ENCODE results near the gene TELO2. TPM values are rescaled to one million over a fixed set of nuclear protein-coding genes. Genes with fewer than 3 reads are reported as not detected.

TELO2 gene
- total RNA-seq, 2 experiments from 2014 or later, result 53.9 to 57.1 TPM

DNA sequence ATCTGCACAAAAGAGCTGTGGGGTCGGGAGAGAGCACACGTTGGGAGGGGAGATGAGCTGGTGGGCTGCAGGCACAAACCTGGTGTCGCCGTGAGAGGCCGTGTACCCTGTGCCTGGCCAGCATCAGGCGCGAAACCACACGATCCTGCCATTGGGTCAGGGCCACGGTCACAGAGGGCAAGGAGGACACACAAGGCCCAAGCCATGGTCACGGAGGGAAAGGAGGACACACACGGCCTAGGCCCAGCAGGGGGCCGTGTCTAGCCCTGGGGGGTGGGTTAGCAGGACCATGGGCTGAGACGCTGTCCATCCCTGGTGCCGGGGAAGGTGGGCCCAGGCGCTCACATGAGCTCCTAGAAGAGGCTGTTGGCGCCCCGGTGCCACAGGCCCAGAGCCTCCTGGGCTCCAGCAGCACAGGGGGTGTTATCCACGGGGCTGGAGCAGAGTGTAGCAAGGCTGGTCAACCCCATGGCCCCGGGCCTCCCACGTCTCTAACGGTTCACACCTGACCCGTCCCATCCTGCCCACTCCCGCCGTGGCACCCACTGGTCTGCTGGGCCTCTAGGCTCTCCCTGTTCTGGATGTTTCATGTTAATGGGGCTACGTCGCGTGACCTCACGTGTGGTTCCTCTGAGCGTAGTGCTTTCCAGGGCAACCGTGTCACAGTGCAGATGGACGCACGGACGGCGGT lies 41.3 kb upstream of the TELO2 start:
- H3K9me3 Mint-ChIP-seq, result no peaks in the 10 kb centered on the region
- no peak overlapping the region for H3K4me3 Mint-ChIP-seq
- H3K27ac Mint-ChIP-seq, result no peak overlapping the region
- POLR2A ChIA-PET, result no interaction called here
- H3K27me3 Mint-ChIP-seq, result no peaks in the 10 kb centered on the region
- peaks cover 6% of the 10 kb centered on the region for H3K4me1 Mint-ChIP-seq
- no peaks in the 10 kb centered on the region for H3K36me3 Mint-ChIP-seq
- no peak for ATAC-seq (ENCODE audit: low read depth)
- DNase-seq, result no peak

DNA sequence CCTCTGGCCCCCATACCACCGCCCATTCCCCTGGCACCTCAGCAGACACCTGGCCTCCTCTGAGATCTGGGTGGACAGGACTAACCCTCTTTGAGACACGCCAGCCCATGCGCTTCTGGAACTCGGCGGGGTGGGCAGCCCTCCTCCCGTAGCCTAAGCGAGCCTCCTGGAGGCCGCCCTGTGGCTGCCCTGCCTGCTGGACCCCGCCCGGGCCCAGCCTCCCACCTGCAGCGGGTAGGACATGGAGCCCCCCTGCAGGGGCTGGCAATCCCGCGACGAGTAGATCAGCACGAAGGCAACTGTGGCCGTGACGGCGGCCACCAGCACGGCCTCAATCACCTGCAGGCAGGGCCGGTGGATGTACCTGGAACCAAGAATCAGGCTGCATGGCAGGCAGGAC lies 40.6 kb upstream of the TELO2 start:
- Mint-ChIP-seq H3K27ac (no peak overlapping the region), H3K9me3 (no peaks in the 10 kb centered on the region), H3K4me1 (peaks cover 6% of the 10 kb centered on the region), H3K27me3 (no peaks in the 10 kb centered on the region), H3K36me3 (no peaks in the 10 kb centered on the region), H3K4me3 (no peak overlapping the region)
- no peak for DNase-seq
- POLR2A ChIA-PET, result no interaction called here
- no peak for ATAC-seq (ENCODE audit: low read depth)

DNA sequence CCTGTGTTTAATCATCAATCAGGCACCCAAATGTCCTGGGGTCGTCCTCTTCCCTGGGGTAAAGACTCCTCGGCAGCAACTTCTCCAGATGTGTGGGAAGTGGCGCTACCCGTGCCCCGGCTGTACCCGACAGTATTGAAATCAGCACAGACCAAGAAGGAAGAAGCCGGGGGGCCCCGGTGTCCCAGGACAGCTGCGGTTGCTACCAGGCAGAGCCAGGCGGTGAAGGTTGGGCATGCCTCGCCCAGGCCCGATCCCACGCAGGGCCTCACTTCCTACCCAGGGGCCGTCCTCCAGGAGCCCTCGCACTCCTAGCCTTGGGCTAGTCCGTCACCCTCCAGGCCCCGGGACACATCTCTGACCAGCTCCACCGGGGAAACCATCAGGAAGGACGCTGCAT lies 39.8 kb upstream of the TELO2 start:
- H3K36me3 Mint-ChIP-seq, result no peaks in the 10 kb centered on the region
- H3K4me1 Mint-ChIP-seq, result peaks cover 6% of the 10 kb centered on the region

DNA sequence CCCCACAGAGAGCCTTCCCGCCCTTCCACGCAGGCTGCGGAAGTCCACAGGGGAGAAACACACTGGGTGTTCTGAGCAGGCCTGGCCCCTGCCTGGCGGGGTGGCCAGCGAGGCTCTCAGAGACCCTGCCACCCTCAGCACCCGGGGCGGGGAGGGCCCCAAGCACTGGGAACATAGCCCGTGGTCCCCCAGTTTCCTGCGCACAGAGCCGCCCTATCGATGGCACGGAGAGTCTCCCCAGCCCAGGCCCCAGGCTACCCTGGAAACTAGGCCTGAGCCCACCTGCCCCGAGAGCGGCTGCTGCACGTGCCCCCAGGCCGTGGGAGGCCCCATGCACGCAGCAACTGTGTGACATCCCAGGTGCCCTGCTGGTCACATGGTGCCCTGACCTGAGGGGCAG lies 38.6 kb upstream of the TELO2 start:
- Mint-ChIP-seq H3K9me3 (no peaks in the 10 kb centered on the region), H3K4me1 (peaks cover 6% of the 10 kb centered on the region), H3K27me3 (no peaks in the 10 kb centered on the region), H3K36me3 (no peaks in the 10 kb centered on the region), H3K27ac (no peak overlapping the region), H3K4me3 (no peak overlapping the region)
- ATAC-seq (ENCODE audit: low read depth) (no peak), DNase-seq (no peak)
- POLR2A ChIA-PET, result no interaction called here

More for the DNA sequence above, 39.8 kb upstream of the TELO2 start:
- H3K4me3 Mint-ChIP-seq, result no peak overlapping the region
- POLR2A ChIA-PET, result interaction anchor here (0.7 kb wide), 1 partner anchor 85 kb away, joined by 3 read pairs; no protein-coding TSS in a partner anchor
- H3K27ac Mint-ChIP-seq, result no peak overlapping the region
- no peaks in the 10 kb centered on the region for H3K27me3 Mint-ChIP-seq
- no peak for ATAC-seq (ENCODE audit: low read depth)
- no peaks in the 10 kb centered on the region for H3K9me3 Mint-ChIP-seq
- no peak for DNase-seq

DNA sequence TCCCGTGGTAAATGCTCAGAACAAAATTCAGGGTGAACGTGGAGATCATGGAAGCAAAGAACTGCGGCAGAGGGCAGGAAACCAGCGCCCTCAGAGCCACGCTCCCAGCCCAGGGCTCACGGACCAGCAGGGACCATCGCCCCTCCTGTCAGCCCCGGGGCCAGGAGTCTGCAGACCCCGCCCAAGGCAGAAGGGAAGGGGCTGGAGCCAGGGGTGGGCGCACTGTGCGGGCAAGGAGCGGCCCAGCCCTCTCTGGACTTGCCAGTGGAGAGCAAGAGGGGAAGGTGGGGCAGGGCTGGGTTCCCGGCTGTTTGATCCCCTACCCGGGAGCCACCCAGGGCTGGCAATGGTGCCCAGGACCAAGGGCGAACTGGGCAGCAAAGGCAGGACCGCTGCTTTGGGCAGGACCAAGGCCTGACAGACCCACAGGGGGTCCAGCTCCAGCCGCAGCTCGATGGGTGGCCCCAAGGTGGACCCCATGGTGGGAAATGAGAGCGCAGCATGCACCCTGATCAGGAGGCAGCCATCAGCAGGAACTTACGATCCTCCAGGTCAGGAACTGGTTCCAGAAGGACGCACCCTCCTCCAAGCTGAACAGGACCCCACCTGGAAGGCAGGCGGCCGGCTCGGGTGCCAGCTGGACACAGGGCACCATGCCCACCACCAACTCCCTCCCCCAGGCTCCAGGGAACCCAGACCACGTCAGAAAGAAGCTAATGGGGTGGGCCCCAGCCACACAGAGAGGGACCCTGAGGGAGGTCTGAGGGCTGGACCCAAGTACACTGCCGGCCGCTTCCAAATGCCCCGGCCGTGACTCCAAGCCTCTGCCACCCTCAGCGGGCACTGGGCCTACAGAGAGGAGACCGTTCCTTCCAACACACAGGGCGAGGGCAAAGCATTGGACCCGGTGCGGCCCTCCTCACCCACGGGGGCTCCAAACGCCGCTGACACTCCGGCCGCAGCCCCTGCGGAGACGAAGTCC lies 37.7 kb upstream of the TELO2 start:
- POLR2A ChIA-PET, result no interaction called here

DNA sequence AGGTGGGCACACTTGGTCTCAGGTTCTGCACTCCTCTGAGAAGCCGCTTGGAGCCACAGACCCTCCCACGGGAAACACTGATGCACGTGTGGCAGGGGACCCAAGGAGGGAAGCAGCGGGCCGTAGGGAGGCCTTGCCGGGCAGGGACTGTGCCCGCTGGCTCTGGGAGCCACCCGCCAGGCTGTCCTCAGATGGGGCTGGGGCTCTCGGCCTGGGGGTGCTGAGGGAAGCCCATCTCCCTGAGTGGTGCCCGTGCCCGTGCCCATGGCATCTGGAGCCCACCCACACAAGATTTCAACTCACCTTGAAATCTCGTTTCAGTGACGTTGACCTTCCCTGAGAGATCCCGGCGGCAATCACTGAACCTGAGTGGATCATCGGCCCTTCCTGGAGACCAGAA lies 36.2 kb upstream of the TELO2 start:
- no peak overlapping the region for H3K4me3 Mint-ChIP-seq
- no peak for DNase-seq
- H3K27ac Mint-ChIP-seq, result no peak overlapping the region
- no peak for ATAC-seq (ENCODE audit: low read depth)
- peaks cover 6% of the 10 kb centered on the region for H3K4me1 Mint-ChIP-seq
- POLR2A ChIA-PET, result no interaction called here
- H3K36me3 Mint-ChIP-seq, result no peaks in the 10 kb centered on the region
- no peaks in the 10 kb centered on the region for H3K9me3 Mint-ChIP-seq
- no peaks in the 10 kb centered on the region for H3K27me3 Mint-ChIP-seq

More for the DNA sequence above, 37.7 kb upstream of the TELO2 start:
- Mint-ChIP-seq H3K4me3 (no peak overlapping the region), H3K27me3 (no peaks in the 10 kb centered on the region), H3K9me3 (no peaks in the 10 kb centered on the region), H3K36me3 (no peaks in the 10 kb centered on the region), H3K27ac (no peak overlapping the region), H3K4me1 (peaks cover 6% of the 10 kb centered on the region)
- no peak for DNase-seq
- ATAC-seq (ENCODE audit: low read depth), result no peak

DNA sequence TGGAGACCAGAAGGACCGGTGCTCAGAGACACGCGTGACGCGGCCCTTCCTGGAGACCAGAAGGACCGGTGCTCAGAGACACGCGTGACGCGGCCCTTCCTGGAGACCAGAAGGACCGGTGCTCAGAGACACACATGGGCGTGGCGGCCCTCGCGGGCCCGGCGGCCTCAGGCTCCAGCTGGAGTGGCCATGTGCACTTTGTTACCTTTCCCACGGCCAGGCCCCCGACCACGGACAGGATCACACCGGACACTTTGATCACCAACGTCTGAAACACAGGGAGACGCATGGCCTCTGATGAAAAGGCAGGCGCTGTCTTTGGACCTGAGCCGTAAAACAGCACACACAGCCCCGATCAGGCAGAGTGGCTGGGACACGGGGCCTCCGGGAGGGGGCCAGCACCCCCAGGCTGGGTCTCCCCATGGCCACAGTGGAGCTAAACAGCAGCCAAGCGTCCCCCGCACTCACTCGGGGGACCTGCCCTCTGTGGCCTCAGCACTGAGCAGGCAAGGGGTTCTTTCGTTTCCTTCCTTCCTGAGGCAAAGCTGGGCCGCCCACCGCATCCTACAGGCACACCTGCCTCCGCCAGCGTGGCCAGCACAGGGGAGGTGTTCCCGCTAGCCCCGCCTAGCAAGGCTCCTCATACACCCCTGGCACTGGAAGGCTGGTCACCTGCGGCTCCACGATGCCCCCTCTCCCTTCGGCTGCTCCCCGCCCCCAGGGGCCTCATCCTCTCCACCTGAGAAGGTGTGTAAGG lies 35.5 kb upstream of the TELO2 start:
- no peaks in the 10 kb centered on the region for H3K9me3 Mint-ChIP-seq
- H3K27ac Mint-ChIP-seq, result no peak overlapping the region
- peaks cover 6% of the 10 kb centered on the region for H3K4me1 Mint-ChIP-seq
- no peak overlapping the region for H3K4me3 Mint-ChIP-seq
- POLR2A ChIA-PET, result no interaction called here
- ATAC-seq (ENCODE audit: low read depth), result no peak
- no peak for DNase-seq
- H3K27me3 Mint-ChIP-seq, result no peaks in the 10 kb centered on the region
- H3K36me3 Mint-ChIP-seq, result no peaks in the 10 kb centered on the region

DNA sequence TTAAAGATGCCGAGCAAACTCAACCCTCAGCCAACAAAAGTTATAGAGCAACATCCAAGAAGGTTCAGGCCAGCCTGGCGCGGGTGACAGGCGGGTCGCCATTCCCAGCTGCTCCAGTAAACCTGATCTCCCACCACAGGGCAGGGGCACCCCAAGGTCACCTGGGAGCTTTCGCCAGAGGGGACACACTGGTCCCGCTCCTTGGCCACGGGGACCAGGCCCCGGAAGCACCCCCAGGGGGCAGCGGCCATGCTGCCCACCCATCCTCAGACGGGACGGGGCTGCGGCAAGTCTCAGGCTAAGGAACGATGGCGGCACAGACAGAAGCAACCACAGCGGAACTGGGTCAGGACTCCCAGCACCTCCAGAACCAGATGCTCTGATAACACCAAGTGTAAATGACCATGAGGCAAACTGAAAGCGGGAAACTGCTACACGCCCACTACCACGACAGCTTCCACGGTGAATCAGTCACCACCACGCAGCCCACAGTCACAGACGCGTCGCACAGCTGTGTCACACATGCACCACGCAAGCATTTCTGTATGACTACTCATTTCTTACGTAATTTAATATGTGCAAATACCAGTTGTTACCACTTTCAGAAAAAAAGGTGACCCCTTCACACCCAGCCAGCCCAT lies 34.7 kb upstream of the TELO2 start:
- ATAC-seq (ENCODE audit: low read depth), result no peak
- H3K9me3 Mint-ChIP-seq, result no peaks in the 10 kb centered on the region
- H3K27me3 Mint-ChIP-seq, result no peaks in the 10 kb centered on the region
- no peak for DNase-seq
- POLR2A ChIA-PET, result no interaction called here
- H3K27ac Mint-ChIP-seq, result no peak overlapping the region
- no peaks in the 10 kb centered on the region for H3K36me3 Mint-ChIP-seq
- H3K4me1 Mint-ChIP-seq, result peaks cover 6% of the 10 kb centered on the region
- no peak overlapping the region for H3K4me3 Mint-ChIP-seq

DNA sequence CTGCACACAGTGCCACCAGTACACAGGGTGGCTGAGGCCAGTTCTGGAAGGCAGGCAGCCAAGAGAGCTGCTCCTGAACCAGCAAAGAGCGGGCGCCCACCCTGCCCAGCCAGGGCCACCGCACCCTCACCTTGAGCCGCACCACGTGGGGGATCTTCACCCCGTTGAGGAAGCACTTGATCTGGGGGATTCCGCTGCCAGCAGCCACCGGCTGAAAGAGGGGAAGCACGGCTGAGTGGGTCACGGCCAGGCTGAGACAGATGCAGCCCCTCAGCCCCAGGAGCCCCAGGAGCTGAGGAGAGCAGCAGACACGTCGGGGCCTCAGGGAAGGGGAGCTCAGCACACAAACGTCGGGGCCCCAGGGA lies 34.2 kb upstream of the TELO2 start:
- no peak for ATAC-seq (ENCODE audit: low read depth)
- POLR2A ChIA-PET, result no interaction called here
- peaks cover 4% of the 10 kb centered on the region for H3K4me1 Mint-ChIP-seq
- DNase-seq, result no peak
- H3K4me3 Mint-ChIP-seq, result no peak overlapping the region
- no peaks in the 10 kb centered on the region for H3K27me3 Mint-ChIP-seq
- no peak overlapping the region for H3K27ac Mint-ChIP-seq
- H3K9me3 Mint-ChIP-seq, result no peaks in the 10 kb centered on the region
- H3K36me3 Mint-ChIP-seq, result no peaks in the 10 kb centered on the region

DNA sequence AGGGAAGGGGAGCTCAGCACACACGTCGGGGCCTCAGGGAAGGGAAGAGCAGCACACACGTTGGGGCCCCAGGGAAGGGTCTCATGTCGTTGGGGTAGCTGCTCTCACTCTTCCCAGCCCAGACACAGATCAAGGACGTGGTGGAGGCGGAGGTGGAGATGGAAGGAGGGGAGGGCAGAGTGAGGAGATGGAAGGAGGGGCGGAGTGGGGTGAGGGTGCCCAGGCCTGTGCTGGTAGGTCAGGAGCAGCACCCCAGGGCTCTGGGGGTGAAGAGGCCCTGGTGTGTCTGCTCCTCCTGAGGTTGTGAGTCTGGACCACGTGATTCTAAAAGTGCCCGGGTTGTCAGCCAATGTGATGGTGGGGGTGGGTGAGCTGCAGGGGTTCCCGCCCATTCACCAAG lies 33.2 kb upstream of the TELO2 start:
- Mint-ChIP-seq H3K27ac (no peak overlapping the region), H3K9me3 (no peaks in the 10 kb centered on the region), H3K36me3 (no peaks in the 10 kb centered on the region), H3K27me3 (no peaks in the 10 kb centered on the region), H3K4me3 (no peak overlapping the region), H3K4me1 (no peaks in the 10 kb centered on the region)
- POLR2A ChIA-PET, result no interaction called here
- ATAC-seq (ENCODE audit: low read depth) (no peak), DNase-seq (no peak)

DNA sequence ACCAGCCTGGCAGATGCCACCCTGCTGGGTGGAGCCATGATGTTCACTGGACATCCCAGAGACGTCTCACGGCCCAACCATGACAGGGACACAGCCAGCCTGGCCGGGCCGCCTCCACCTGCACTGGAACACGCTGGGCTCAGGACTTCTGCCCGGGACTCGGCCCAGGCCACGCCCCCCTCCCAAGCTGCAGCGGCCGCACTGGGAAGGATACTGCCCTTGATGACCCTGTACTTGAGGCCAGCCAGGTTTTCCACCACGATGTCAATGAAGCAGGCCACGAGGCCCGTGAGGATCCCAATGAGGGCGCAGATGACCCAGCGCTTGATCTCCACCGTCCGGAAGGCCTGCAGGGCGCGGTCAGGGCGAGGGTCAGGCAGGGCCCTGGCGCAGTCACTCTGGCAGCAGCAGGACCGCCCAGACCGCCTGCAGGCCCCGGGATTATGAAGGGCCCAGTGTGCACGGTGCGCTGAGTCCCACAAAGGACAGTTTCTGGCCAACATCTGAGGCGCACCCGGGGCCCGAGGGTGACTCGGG lies 32.5 kb upstream of the TELO2 start:
- no peak for ATAC-seq (ENCODE audit: low read depth)
- no peak overlapping the region for H3K27ac Mint-ChIP-seq
- H3K4me1 Mint-ChIP-seq, result no peaks in the 10 kb centered on the region
- no peak for DNase-seq
- H3K27me3 Mint-ChIP-seq, result no peaks in the 10 kb centered on the region
- no peaks in the 10 kb centered on the region for H3K36me3 Mint-ChIP-seq
- POLR2A ChIA-PET, result no interaction called here
- H3K9me3 Mint-ChIP-seq, result no peaks in the 10 kb centered on the region
- no peak overlapping the region for H3K4me3 Mint-ChIP-seq

DNA sequence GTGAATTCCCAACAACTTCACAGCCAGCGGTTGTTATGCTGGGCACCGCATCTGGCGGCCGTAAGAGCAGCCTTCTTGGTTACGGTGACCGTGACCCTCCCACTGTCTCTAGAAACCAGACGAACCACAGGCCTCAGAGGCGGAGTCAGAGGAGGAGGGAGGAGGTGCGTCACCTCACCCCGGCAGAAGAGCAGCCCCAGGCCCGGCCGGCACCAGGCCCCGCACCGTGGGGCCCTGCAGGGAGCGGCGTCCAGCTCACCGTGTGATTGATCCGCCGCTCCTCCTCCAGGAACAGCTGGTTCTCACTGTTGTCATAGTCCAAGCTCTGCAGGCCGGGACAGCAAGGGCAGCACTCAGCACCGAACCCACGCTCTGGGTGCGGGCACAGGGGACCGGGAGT lies 32.0 kb upstream of the TELO2 start:
- H3K27me3 Mint-ChIP-seq, result no peaks in the 10 kb centered on the region
- POLR2A ChIA-PET, result no interaction called here
- no peaks in the 10 kb centered on the region for H3K9me3 Mint-ChIP-seq
- no peaks in the 10 kb centered on the region for H3K4me1 Mint-ChIP-seq
- H3K36me3 Mint-ChIP-seq, result no peaks in the 10 kb centered on the region
- DNase-seq (no peak), ATAC-seq (ENCODE audit: low read depth) (no peak)
- no peak overlapping the region for H3K27ac Mint-ChIP-seq
- H3K4me3 Mint-ChIP-seq, result no peak overlapping the region
